Upper lobe of left lung (tissue), 4 donors: ENCODE measurements around the gene DPEP2.

Source experiments
- POLR2AphosphoS5 ChIP-seq, 2 donors: sonication (generic); formaldehyde crosslinking; IDR thresholded peaks; one replicate each; pipeline ENCODE4 v1.5.1; 2017; ENCODE audit warnings: antibody characterized with exemption in 2 of 2
- TF ChIP-seq, protein P1 (sequence below), 6 experiments: fragments of 450-650 bp in 4 of 6; fragments of 200-600 bp in 2 of 6; sonication (generic) in 2 of 6; IDR thresholded peaks; one replicate each; pipeline ENCODE4 v1.5.1; 2016 to 2019; ENCODE audit warnings: antibody characterized with exemption in 6 of 6

DNA sequence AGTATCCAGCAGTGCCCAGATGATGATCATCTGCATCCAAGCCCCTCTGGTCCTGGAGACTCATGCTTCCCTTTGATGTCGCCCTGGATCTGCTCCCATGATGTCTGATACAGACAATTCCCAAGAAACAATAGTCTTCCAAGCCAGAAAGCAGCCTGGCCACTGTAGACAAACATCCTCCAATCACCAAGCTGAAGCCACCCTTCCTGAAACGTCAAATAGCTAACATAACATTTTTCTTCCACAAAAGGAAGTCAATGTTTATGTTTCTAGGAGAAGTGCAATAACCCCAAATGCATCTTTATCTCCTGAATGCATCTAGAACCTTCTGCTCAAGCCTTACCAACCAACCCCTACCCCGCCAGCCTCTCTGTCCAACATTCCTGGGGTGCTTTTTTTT lies 1.2 kb upstream of the DPEP2 start:
- TF ChIP-seq, protein P1, sequence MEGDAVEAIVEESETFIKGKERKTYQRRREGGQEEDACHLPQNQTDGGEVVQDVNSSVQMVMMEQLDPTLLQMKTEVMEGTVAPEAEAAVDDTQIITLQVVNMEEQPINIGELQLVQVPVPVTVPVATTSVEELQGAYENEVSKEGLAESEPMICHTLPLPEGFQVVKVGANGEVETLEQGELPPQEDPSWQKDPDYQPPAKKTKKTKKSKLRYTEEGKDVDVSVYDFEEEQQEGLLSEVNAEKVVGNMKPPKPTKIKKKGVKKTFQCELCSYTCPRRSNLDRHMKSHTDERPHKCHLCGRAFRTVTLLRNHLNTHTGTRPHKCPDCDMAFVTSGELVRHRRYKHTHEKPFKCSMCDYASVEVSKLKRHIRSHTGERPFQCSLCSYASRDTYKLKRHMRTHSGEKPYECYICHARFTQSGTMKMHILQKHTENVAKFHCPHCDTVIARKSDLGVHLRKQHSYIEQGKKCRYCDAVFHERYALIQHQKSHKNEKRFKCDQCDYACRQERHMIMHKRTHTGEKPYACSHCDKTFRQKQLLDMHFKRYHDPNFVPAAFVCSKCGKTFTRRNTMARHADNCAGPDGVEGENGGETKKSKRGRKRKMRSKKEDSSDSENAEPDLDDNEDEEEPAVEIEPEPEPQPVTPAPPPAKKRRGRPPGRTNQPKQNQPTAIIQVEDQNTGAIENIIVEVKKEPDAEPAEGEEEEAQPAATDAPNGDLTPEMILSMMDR (IDR thresholded peaks at IDR 0.05), result no peak
- peak; percentile 10 to 29 for TF ChIP-seq POLR2AphosphoS5 (IDR thresholded peaks at IDR 0.05)
